Cardiac muscle cell (in vitro differentiated cells and primary cell): ENCODE measurements around the gene C1orf115. TPM values are rescaled to one million over a fixed set of nuclear protein-coding genes. Genes with fewer than 3 reads are reported as not detected.
"Not testable (repeated sequence)": the region's sequence is repeated elsewhere in the genome, so short reads cannot be mapped to it uniquely, and the experiment has no call there.

Experiments used
- DNase-seq, 2 donors: peaks; one replicate each; pipeline versions ENCODE4 v3.0.0 to v3.0.0-alpha.2; 2010 to 2017; ENCODE audit warnings: low read depth in 1 of 2, low spot score in 1 of 2
- H3K27ac ChIP-seq: fragments of 200-600 bp; sonication (generic); 2 replicates; pipeline ENCODE4 v1.5.1; 2016
- H3K27me3 ChIP-seq: fragments of 200-600 bp; sonication (generic); 2 replicates; pipeline ENCODE4 v1.6.0; 2016; ENCODE audit warnings: control low read depth
- H3K36me3 ChIP-seq: fragments of 200-600 bp; sonication (generic); 2 replicates; pipeline ENCODE4 v1.5.1; 2016; ENCODE audit warnings: control low read depth
- H3K4me1 ChIP-seq: fragments of 200-600 bp; sonication (generic); 2 replicates; pipeline ENCODE4 v1.8.1; 2017; ENCODE audit warnings: low read depth, mild to moderate bottlenecking, mixed run types
- H3K4me3 ChIP-seq: fragments of 200-600 bp; sonication (generic); 2 replicates; pipeline ENCODE4 v1.5.1; 2016; ENCODE audit warnings: mild to moderate bottlenecking
- H3K9me3 ChIP-seq: fragments of 200-600 bp; sonication (generic); 2 replicates; pipeline ENCODE4 v1.5.1; 2017; ENCODE audit warnings: low read depth, mild to moderate bottlenecking, control low read depth
- polyA plus RNA-seq: library from polyadenylated mRNA; unstranded; fragments of >200 nt; fragmentation: Nextera tagmentation; extraction: Ambion mirVana; gene quantifications from 2 replicates; pipeline ENCODE4 v1.2.1, GENCODE V29; 2016
- total RNA-seq: library from RNA; depleted of rRNA; stranded (reverse); fragments of >200 nt; gene quantifications from 2 replicates; pipeline ENCODE4 v1.2.3, GENCODE V29; 2016
- TF ChIP-seq, protein P1 (sequence below): IDR thresholded peaks from 2 replicates; pipeline ENCODE4 v1.5.1; 2012; ENCODE audit warnings: low read depth, mild to moderate bottlenecking, low read length

C1orf115 gene
- total and polyA plus RNA-seq, 2 experiments from 2014 or later: 5.3 to 7.5 TPM

DNA sequence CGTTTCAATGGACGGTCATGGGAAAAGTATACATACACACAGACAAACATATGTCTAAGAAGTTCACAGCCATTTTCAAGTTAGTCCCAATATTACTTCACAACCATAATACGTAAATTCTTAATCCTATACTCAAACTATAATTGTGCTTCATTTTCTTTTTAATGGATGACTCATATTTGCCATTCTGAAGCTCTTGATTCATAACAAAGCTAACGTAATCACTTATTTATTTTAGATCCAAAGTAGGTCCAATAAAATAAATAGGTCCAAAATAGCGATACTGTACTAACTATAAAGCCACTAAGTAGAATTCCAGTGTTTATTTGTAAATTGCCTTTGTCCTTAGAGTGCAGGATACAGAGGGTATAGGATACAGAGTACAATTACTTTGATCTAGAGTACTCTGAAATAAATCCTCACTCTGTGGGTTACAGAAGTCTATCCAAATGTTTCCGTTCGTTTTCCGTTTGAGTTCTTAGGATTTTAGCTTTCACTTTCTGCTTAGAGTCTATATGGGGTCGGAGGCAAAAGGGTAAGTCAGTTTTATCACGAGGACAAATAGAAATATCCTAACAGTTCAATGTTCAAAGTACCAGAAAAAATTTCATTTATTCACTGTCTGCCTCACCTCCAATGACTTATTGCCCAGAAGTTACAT, 8.8 kb upstream of the C1orf115 start:
- no peaks in the 10 kb centered on the region for H3K27me3 ChIP-seq
- TF ChIP-seq, protein P1, sequence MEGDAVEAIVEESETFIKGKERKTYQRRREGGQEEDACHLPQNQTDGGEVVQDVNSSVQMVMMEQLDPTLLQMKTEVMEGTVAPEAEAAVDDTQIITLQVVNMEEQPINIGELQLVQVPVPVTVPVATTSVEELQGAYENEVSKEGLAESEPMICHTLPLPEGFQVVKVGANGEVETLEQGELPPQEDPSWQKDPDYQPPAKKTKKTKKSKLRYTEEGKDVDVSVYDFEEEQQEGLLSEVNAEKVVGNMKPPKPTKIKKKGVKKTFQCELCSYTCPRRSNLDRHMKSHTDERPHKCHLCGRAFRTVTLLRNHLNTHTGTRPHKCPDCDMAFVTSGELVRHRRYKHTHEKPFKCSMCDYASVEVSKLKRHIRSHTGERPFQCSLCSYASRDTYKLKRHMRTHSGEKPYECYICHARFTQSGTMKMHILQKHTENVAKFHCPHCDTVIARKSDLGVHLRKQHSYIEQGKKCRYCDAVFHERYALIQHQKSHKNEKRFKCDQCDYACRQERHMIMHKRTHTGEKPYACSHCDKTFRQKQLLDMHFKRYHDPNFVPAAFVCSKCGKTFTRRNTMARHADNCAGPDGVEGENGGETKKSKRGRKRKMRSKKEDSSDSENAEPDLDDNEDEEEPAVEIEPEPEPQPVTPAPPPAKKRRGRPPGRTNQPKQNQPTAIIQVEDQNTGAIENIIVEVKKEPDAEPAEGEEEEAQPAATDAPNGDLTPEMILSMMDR: no peak
- no peaks in the 10 kb centered on the region for H3K36me3 ChIP-seq
- no peaks in the 10 kb centered on the region for H3K9me3 ChIP-seq
- DNase-seq: no peak
- no peak overlapping the region for H3K4me3 ChIP-seq
- H3K4me1 ChIP-seq: peaks cover 8% of the 10 kb centered on the region
- H3K27ac ChIP-seq: no peak overlapping the region

DNA sequence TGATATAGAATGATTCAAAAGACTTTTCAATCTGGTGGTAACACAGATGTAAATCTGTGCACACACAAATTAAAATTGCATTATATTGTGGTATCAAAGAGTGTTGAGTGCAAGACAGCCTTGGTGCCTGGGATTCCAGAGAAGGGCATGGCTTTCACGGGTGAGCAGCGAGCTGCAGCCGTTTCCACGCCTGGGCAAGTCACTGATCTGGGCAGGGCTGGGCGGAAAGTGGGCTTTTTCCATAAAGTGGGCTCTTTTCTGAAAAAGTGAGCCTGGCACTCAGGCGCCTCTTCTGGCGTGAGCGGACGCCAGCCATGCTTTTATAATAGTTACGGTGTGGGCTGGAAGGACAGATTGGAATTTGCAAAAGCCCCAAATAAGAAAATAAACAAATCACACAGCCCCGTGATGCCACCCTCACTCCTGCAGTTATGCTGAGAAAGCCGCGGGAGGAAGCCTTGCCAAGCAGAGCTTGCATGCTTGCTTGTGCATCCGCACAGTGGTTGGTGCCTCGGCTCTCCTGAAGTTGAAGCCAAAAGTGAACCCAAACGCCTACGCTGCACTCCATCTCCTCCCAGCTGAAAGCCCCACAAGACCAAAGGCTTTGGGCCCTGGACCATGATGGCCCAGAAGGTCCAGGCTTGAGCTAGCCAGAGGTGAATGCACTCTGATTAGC, 7.1 kb upstream of the C1orf115 start:
- no peaks in the 10 kb centered on the region for H3K36me3 ChIP-seq
- peaks cover 8% of the 10 kb centered on the region for H3K4me1 ChIP-seq
- no peak for DNase-seq

DNA sequence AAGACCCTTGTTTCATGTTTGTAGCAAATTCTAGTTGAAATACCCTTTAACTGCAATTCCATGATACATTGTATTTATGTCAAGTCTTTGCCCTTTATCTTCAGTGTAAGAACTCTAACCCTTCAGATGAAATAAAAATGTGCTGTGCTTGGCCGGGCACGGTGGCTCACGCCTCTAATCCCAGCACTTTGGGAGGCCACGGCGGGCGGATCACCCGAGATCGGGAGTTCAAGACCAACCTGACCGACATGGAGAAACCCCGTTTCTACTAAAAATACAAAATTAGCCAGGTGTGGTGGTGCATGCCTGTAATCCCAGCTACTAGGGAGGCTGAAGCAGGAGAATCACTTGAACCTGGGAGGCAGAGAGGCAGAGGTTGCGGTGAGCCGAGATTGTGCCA, 6.4 kb upstream of the C1orf115 start:
- not testable (repeated sequence) for H3K4me1 ChIP-seq, H3K36me3 ChIP-seq, H3K4me3 ChIP-seq, H3K27me3 ChIP-seq, H3K27ac ChIP-seq, H3K9me3 ChIP-seq, DNase-seq

More for the DNA sequence above, 7.1 kb upstream of the C1orf115 start:
- Histone ChIP-seq H3K4me3 (no peak overlapping the region), H3K9me3 (no peaks in the 10 kb centered on the region), H3K27me3 (no peaks in the 10 kb centered on the region), H3K27ac (no peak overlapping the region)
- TF ChIP-seq, protein P1: no peak

DNA sequence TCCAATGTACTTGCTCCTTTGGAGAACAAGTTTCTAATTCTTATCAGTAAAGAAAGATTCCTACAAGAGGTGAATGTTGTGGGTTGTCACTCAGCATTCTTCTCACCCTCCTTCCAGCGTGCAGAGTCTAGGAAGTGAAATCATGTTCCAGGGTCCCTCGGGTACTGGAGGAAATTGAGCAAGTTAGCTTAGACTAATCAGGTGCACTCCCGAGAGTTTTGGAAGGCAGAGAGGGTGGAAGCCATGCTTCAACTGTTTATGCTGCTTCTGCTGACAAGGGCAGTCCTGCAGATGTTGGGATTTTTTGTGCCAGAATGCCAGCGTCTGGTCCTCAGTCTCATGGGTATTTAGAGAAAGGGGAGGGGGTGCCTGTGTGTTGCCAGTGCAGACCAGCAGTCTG, 5.3 kb upstream of the C1orf115 start:
- peaks cover 8% of the 10 kb centered on the region for H3K4me1 ChIP-seq
- H3K36me3 ChIP-seq: no peaks in the 10 kb centered on the region
- peaks cover 10% of the 10 kb centered on the region for H3K27me3 ChIP-seq
- TF ChIP-seq, protein P1: no peak
- no peaks in the 10 kb centered on the region for H3K9me3 ChIP-seq
- H3K4me3 ChIP-seq: no peak overlapping the region
- no peak overlapping the region for H3K27ac ChIP-seq
- DNase-seq: peak; percentile 38 to 41

DNA sequence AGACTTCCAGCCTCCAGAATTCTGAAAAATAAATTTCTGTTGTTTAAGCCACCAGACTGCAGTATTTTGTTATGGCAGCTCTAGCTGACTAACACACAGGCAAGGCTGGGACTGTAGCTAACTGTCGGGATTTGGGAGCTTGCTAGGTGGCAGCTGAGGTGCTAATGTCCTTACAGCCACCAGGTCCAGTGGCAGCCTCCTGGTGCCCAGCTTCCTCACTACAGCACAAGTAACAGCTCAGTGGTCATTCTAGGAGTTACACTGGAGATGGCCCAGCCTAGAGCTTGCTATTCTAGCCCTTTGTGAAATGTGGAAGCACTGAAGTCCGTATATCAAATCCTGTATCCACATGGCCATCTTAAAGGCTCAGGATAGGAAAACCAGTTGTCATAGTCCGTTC, 4.3 kb upstream of the C1orf115 start:
- Histone ChIP-seq H3K9me3 (no peaks in the 10 kb centered on the region), H3K4me3 (no peak overlapping the region), H3K27me3 (peaks cover 18% of the 10 kb centered on the region), H3K36me3 (no peaks in the 10 kb centered on the region), H3K27ac (no peak overlapping the region), H3K4me1 (peaks cover 8% of the 10 kb centered on the region)
- no peak for DNase-seq
- TF ChIP-seq, protein P1: no peak

DNA sequence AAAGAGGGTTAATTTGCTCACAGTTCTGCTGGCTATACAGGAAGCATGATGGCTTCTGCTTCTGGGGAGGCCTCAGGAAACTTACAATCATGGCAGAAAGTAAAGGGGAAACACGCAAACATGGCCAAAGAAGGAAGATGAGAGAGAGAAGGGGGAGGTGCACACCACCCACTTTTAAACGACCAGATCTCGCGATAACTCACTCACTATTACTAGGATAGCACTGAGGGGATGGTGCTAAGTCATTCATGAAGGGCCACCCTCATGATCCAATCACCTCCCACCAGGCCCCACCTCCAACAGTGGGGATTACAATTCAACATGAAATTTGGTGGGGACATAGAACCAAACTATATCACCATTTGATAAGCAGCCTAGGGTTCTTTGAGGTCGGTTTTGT, 2.4 kb upstream of the C1orf115 start:
- Histone ChIP-seq H3K9me3 (no peaks in the 10 kb centered on the region), H3K27me3 (peaks cover 37% of the 10 kb centered on the region), H3K36me3 (no peaks in the 10 kb centered on the region), H3K27ac (no peak overlapping the region), H3K4me3 (no peak overlapping the region), H3K4me1 (peaks cover 8% of the 10 kb centered on the region)
- TF ChIP-seq, protein P1: no peak
- no peak for DNase-seq
